IPS DF 19.7 (cell line): ENCODE results near the gene FOXF2.

Experiments
- DNase-seq: peaks from one replicate; pipeline ENCODE4 v3.0.0-alpha.2; 2013; ENCODE audit warnings: low read depth, low spot score

FOXF2 gene

DNA sequence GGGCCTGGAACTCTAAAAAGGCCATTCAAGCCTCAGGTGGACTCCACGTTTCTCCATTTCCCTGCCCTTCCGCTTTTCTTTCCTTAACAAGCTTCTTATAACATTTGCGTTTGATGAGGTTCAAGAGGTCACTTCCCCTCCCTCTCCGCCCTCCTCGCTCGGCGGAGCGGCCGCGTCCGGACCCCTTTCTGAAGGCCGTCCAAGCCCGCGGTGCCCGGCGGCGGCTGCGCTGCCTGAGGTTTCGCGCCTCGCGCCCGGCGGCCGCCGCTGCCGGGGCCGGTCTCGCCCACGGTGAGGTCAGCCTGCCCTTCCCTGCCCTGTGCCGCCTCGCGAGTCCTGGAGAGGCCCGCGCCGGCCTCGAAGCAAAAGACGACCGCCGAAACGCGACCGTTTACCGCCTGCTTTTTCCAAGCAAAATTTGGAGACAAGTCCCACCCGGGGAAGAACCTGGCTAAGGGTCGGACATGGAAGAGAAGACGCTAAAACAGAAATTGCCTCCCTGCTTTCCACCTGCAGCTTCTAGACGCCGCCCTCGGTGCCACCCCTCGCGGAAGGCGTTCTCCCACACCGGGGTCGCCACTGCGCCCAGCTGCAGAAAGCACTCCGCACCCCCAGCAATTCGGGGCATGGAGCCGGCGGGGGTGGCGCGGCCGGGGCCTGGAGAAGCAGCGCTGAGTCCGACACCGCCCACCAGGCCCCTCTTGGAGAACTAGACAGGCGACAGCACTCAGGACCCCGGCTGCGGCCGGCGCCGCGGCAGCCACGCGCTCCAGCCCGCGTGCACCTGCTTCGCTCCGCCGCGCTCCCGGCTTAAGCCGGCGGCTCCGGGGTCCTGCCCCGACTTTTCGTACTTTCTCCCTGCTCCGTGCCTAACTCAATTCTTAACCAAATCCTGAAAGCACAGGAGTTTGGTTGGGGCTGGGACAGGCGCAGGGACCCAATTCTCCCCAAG lies 11.0 kb upstream of the FOXF2 start:
- no peak for DNase-seq

DNA sequence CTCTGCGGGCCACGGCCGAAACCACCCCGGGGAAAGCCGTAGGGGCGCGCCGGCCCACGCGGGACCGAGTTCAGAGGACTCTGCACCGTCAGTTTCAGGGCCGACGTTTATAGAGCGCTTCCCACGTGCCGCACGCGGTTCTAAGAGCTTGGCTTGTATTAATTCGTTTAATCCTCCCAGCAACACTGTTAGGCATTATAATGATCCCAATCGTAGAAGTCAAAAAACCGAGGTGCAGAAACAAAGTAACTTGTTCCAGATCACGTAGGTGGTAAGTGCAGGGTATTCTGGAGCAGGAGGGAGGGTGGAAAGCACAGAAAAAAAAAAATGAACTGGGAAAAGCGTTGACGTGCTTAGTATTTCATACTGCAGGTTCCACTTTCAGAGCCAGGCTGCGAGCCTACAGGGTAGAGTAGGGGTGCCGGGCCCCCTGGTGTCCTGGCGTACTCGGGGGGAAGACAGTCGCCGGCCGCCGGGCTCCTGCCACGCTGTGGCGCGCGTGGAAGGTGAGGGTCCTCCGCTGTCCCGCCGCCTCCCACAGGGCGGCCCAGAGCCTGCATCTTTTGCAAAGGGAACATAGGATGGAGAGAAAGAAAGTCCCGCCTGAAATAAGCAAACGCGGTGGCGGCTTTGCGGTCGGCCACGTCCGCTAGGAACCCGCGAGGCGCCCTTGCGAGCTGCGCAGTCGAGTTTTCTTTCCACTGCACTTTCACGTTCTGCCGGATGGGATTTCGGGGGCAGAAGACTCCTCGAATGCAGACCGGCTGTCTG lies 10.2 kb upstream of the FOXF2 start:
- DNase-seq = no peak

DNA sequence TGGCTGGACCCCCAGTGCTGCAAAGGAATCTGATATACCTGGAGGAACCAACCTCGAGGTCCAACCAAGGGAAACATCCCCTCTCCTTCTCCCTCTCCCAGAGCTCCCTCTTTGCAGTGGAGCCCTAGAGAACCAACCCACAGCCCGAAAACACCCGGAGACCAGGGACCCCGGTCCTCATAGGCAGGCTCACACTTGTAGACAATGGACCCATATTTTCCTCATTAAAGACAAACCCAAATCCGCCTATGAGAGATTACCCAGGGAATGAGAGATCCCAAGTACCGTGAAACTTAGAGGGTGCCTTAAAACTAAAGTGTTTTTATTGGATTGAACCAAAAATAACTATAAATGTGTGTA lies 9.6 kb upstream of the FOXF2 start:
- DNase-seq = no peak

DNA sequence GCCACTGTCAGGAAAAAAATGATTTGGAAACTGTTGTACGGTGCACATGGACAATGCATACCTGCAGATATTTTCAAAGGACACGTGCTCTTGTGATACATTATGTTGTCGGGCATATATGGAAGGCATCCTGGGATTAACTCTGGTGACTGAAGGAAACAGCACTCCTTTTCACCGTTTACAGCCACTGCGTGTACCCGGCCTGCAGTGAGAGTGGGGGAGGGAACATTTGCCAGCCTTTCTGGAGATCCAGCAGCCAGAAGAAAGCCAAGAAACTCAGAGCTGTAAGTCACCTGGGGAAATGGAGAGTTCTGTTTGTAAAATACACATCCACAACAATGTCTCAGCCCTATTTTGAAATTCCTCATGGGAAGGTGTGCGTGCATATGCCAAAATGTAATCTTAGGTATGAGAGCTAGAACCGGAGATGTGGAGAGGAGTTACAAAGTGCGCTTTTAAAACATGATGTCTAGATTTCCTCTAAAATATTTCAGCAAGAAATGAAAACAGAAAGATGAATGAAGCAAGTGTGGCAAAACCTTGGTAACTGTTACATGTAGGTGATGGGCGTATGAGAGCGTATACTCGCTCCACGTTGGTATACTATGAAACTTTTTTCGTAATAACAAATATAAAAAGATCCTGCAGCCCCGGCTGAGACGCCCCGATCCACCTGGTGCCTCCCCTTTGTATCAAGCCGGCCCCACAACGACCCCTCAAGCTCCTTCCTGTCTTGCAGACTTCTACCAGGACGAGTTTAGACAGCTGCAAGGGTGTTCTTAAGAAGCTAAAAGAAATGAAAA lies 8.6 kb upstream of the FOXF2 start:
- no peak for DNase-seq

DNA sequence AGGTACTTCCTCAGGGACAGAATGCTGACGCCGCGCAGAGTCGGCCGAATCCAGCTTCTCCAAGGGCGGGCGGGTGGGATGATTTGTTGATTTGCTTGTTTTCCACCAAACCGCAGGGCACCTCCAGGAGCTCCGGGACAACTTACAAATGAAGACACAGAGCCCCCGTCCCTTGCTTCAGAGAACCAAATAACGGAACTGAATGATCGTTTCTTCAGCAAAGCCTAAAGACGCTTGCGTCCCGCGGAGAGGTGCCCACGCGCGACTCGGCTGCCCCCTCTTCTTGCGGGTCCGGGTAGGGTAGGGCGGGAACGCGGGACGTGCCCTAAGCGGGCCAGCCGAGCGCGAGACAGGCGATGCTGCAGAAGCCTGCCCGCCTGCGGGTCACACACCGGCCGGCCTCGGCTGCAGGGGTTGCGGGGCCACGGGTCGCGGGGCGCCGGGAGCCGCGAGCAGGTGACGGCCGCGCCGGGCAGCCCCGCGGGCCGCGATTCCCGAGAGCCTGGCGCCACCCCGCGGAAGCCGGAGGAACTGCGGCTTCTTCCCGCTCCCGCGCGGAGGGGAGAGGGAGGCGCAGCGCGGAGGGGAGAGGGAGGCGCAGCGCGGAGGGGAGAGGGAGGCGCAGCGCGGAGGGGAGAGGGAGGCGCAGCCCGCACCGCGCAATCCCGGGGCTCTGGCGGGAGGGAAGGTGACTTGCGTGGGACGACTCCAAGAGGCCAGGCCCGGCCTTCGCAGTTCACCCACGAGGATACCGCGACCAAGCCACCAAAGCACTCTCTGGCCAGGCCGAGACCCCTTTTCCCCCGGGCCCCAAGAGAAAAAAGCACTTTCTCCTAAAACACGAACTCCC lies 7.7 kb upstream of the FOXF2 start:
- DNase-seq = no peak

DNA sequence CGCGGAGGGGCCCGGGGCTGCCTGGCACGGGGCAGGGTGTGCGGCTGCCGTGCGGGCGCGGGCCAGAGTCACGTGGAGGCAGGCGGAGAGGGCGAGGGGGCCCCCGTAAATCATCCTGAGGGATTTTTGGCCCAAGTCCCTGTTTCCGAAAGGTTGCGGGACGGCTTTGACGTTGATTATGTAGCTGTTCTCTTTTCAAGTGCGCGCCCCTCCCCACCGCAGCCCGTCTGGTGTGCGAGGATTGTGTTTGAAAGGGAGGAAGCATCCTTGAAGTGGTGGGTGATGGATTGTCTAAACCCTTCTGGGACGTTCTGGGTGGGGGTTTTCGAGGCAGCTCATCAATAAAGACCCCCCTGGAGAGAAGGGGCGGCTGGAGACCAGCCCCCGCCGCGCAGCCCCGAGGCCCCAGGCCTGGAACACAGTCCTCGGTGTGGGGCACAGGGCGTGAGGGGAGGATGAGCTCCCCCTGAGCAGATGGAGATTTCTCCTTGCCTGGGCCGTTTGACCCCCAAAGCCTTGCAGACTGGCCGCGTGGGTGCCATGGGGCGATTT lies 7.0 kb upstream of the FOXF2 start:
- DNase-seq = no peak

DNA sequence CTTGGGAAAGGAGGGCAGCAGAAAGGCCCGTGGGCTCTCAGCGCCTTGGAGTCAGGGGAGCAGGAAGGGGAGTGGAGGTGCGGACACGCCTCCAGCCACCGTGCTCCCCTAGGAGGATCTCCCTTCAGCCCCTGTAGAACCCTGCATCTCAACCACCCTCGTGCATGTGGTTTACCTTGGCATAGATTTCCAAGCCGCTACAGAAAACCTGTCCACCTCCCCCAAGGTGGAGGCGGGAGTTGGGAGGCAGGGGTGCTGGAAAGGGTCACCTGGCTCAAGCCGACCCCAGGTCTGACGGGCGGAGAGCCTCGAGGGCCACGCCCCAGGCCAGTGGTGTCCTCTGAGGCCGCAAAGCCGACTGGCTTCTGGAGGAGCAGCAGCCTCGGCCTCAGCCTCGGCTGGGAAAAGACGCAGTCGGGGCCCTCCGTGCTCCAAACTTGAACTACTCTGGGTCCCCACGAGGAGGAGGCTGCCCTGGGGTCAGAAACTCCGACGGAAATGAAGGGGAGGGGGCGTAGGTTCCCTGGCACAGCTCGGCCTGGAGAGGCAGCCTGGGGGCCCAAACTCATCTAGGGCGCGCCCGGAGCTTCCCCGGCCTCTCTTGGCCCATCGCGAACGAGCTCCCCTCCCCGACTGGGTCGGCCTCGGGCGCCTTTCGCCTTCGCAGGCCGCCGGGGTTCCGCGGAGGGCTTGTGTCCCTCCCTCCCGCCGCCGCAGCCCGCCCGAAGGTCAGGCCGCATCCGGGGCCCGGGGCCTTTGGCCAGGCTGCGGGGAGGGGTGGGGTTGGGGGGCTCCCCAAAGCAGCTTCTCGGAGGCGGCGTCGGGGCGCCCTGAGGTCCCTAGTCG lies 6.3 kb upstream of the FOXF2 start:
- no peak for DNase-seq

DNA sequence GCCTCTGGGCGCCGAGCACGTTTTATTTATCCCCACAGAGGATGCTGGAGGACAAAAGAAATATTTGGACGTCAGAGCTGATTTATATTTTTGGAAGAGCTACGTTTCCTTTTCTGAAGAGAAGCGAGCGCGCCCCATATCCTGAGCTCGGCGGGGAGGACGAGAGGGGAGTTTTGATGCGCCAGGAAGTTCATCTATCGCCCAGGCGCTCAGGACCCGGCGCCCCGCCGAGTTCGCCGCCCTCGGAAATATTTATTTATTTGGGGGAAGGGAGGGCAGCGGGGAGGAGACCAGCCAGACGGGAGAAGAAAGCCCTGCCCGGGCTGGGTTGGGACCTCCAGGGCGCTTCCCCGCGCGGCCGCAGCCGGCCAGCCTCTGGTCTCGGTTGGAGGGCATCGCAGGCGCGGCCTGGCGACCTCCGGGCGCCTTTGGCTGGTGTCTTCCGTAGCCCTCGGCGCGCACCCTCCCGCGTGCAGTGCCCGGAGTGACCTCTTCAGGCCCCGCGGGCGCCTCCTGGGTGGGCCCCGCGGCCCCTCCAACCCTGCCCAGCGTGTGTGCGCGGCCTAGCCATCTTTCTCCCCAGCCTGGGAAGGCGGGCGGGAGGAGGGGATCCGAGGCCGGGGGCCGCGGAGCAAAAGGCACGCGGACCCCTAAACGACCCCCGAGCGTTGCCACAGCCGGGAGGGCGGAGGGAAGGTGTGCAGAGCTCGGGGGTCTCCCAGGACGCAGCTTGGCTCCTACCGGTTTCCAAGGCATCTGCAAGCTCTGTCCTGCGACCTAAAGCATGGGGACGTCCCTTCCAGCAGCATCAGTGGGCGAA lies 5.4 kb upstream of the FOXF2 start:
- DNase-seq = no peak

DNA sequence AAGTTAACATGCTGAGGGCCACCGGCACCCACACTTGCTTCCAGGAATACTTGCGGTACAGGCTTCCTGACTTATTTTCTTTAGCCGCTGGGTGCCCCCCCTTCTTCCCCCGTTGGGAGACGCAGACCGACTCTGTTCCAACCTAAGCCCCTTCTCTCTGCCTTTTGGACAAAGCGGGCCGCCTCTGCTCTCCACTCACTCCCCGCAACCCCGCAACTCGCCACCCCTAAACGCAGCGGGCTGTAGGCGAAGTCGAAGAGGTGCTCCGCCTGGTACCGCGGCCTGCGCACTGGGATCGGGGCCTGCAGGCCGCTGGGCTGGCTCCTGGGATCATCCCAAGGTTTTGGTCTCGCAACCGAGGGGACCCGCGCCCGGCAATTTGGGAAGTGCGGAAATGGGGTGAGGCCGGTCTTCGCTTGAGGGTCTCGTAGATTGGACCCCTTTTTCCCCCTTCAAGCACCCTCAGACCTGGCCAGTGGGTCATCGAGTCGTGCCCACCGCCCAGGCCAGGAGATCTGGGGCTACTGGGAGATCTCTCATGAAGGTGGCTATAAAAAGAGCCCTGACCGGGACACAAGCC lies 4.7 kb upstream of the FOXF2 start:
- DNase-seq = no peak

DNA sequence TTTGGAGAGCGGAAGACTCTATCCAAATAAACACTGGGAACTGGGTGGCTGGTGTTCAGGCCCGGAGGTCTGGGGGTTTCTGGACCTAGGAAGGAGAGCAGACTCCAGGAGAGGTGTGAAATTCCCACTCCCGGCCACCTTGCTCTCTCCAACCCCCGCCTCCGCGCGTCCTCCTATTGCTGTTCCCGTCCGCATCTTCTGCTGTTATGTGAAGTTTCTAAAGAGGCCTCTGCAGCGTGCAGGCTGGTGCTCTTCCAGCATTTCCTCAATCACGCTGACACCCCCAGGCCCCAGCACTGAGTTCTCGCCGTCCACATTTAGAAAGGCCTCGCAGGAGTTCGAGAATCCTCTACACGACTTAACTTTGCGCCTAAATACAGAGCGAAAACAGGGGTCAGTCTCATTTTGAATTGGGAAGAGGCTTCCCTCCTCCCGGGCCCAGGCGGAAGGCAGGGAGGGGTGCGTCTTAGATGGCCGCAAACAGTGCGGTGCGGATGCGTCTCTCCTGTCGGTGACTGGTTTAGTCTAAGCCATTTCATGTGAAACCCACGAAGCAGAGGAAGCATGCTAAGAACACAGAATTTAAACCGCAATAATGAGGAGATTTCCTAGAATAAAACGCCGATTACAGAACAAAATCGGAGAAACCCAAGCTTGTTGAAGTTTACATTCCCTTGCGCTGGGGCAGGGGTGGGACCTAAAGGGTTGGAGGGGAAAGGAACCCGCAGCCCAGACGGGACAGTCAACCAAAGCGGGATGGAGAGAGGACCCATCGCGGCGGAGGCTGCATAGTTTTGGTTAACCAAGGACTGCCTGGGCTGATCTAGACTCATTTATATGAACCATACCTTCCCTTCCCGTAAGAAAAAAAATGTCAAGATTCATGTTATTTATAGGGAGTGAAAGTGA lies 4.0 kb upstream of the FOXF2 start:
- DNase-seq = no peak

DNA sequence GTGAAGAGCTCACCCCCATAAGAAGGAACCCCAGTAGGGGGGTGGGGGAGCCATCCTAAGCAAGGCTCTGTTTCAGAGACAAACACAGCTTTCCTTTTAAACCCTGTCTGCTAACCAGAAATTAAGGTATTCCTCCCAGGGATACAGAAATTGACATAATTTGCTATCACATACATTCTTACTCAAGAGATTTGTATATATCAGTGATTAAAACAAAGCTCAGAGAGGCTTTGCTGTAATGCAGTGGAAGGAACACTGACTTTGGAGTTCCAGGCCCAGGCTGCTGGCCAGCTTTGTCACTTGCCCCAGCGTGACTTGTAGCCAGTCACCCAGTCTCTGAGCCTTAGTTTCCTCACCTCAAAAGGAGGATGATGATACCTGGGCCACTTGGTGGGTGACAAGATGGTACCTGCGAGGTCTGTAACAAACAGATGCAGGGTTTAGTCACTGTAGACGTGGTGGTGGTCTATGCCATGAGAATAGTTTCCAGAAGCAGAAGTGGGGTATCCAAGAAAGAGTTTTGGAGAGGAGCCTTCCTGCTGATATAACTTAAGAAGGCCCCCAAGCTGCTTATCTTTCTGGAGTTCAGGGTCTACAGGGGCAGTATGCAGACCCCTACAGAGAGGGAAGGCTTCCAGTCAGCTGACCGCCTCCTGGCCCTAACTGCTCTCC lies 3.2 kb upstream of the FOXF2 start:
- no peak for DNase-seq

DNA sequence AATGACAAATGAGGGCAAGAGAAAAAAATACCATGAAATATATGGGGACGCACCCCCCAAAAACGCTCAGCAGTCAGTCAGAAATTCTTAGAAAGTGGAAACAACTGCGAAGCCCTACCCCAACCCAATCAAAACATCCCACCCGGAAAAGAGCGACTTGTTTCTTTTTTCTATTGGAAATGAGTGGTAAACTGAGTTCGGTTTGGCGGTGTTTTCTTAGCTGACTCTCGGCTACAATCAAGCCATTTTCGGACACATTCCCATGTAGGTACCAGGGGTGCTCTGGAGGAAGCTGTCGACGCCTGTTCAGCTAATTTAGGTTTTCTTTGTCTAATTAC lies 1.9 kb upstream of the FOXF2 start:
- DNase-seq = no peak

DNA sequence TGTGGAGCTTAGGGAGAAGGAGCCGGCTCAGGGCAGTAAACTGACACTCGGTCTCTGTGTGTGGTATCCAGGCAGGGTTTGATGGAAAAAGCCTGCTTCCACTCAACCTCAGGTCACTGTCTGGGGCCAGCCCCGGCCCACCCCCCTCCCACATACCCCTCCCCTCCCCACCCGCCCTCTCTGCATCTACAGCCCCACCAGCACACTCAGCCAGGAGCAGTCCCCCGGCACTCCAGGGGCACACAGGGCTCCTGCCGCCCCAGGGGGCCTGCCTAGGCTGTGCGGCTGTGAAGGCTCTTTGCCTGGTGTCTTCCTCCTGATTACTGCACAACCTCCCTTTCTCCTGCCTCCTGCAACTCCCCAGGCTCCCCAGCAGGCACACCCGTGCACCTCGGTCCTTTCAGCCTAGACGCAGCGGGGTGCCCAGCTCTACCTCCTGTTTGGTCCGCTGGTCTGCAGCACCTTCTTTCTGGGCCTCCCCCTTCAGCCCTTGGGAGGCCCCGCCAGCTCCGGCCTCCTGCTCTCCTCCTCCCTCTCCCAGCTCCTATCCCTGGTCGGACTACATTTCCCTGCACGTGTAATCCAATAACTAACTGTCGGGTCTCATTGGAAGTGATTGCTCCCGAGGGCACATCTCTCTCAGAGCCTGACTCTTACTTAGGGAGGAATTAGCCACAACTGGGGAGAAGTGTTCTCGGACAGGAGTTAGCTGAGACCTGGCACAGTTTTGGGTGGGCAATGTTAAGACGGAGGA lies 1.3 kb upstream of the FOXF2 start:
- no peak for DNase-seq

DNA sequence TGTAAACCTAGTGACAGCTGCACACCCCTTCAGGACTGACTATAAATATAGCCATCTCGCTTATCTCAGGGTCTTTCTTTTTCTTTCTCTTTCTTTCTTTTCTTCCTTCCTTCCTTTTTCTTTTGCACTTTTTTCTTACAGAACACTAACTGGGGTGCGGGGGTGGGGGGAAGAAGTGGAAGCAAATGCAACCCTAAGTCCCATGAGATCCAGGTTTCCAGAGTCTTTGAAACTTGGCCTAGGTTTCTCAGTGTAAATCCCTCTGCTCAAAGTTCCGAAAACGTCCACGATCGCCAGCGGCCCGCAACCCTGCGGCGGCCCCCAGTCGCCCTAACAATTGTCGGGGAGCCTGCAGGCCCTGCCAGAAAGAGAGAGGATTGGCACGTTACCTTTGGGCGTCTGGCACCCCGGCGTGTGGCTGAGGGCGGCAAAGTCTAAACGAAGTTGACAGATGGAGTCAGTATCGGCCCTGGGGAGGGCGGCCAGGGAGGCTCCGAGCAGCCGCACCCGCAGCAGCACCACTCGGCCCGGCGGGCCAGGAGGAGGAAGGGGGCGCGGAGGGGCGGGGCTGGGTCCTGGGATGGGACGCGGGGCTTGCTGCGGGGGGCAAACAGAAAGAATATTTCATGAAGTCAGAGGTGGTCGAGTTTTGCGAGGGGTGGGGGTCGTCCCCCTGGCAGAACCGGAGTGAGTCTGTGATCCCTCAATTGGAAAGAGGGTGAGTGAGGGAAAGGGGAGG lies 577 bp upstream of the FOXF2 start:
- no peak for DNase-seq

DNA sequence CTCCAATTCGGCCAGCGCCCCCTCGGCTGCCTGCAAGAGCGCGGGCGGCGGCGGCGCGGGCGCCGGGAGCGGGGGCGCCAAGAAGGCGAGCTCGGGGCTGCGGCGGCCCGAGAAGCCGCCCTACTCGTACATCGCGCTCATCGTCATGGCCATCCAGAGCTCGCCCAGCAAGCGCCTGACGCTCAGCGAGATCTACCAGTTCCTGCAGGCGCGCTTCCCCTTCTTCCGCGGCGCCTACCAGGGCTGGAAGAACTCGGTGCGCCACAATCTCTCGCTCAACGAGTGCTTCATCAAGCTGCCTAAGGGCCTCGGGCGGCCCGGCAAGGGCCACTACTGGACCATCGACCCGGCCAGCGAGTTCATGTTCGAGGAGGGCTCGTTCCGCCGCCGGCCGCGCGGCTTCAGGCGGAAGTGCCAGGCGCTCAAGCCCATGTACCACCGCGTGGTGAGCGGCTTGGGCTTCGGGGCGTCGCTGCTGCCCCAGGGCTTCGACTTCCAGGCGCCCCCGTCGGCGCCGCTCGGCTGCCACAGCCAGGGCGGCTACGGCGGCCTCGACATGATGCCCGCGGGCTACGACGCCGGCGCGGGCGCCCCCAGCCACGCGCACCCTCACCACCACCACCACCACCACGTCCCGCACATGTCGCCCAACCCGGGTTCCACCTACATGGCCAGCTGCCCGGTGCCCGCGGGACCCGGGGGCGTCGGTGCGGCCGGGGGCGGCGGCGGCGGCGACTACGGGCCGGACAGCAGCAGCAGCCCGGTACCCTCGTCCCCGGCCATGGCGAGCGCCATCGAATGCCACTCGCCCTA lies 963 bp downstream of the FOXF2 start:
- DNase-seq = no peak
